ENCODE measurements around the gene CFAP58. TPM values are rescaled to one million over a fixed set of nuclear protein-coding genes. Genes with fewer than 3 reads are reported as not detected.

The CFAP58 gene
- total RNA-seq, 1 donor from 2014 or later, result 1.1 TPM

- TF ChIP-seq CTCF (IDR thresholded peaks at IDR 0.05), result no peak
- Histone ChIP-seq H3K27ac (no peak overlapping the region), H3K4me3 (no peak overlapping the region), H3K36me3 (no peaks in the 10 kb centered on the region), H3K27me3 (ENCODE audit: low read depth) (no peaks in the 10 kb centered on the region), H3K9me3 (no peaks in the 10 kb centered on the region), H3K4me1 (no peaks in the 10 kb centered on the region)
- peak in 1 of 2 donors; percentile 40 for ATAC-seq
- intact Hi-C loops (cut with DNase I), result no loop called here
- no peak for DNase-seq
Observed at GRCh38 chr10:104479906-104480593, 126.4 kb downstream of the CFAP58 start.

- H3K27ac ChIP-seq, result no peak overlapping the region
- H3K4me1 ChIP-seq, result no peaks in the 10 kb centered on the region
- TF ChIP-seq CTCF (IDR thresholded peaks at IDR 0.05), result no peak
- H3K27me3 ChIP-seq (ENCODE audit: low read depth), result no peaks in the 10 kb centered on the region
- intact Hi-C loops (cut with DNase I), result no loop called here
- no peaks in the 10 kb centered on the region for H3K36me3 ChIP-seq
- ATAC-seq (no peak), DNase-seq (no peak)
- H3K4me3 ChIP-seq, result no peak overlapping the region
- no peaks in the 10 kb centered on the region for H3K9me3 ChIP-seq
Observed at GRCh38 chr10:104480797-104481196, 127.2 kb downstream of the CFAP58 start.

GRCh38 chr10:104483582-104483981 is 129.9 kb downstream of the CFAP58 start:
- Histone ChIP-seq H3K36me3 (no peaks in the 10 kb centered on the region), H3K27me3 (ENCODE audit: low read depth) (no peaks in the 10 kb centered on the region), H3K4me3 (no peak overlapping the region), H3K4me1 (no peaks in the 10 kb centered on the region), H3K9me3 (no peaks in the 10 kb centered on the region), H3K27ac (no peak overlapping the region)
- no peak for TF ChIP-seq CTCF (IDR thresholded peaks at IDR 0.05)
- intact Hi-C loops (cut with DNase I), result no loop called here
- ATAC-seq, result no peak
- DNase-seq, result no peak

GRCh38 chr10:104485632-104486031 is 132.0 kb downstream of the CFAP58 start:
- TF ChIP-seq CTCF (IDR thresholded peaks at IDR 0.05), result no peak
- intact Hi-C loops (cut with DNase I), result no loop called here
- Histone ChIP-seq H3K4me3 (no peak overlapping the region), H3K27ac (no peak overlapping the region), H3K9me3 (no peaks in the 10 kb centered on the region), H3K36me3 (no peaks in the 10 kb centered on the region), H3K4me1 (no peaks in the 10 kb centered on the region), H3K27me3 (ENCODE audit: low read depth) (no peaks in the 10 kb centered on the region)
- DNase-seq (no peak), ATAC-seq (no peak)

GRCh38 chr10:104486803-104487202 is 133.2 kb downstream of the CFAP58 start:
- H3K27ac ChIP-seq, result no peak overlapping the region
- no peaks in the 10 kb centered on the region for H3K27me3 ChIP-seq (ENCODE audit: low read depth)
- TF ChIP-seq CTCF (IDR thresholded peaks at IDR 0.05), result no peak
- intact Hi-C loops (cut with DNase I), result no loop called here
- no peaks in the 10 kb centered on the region for H3K4me1 ChIP-seq
- no peaks in the 10 kb centered on the region for H3K9me3 ChIP-seq
- H3K4me3 ChIP-seq, result no peak overlapping the region
- H3K36me3 ChIP-seq, result no peaks in the 10 kb centered on the region
- no peak for DNase-seq
- ATAC-seq, result no peak

Data from lower lobe of right lung (tissue), 2 donors.